ENCODE data around the gene KRT31. TPM values are rescaled to one million over a fixed set of nuclear protein-coding genes. Genes with fewer than 3 reads are reported as not detected.

The KRT31 gene
- polyA plus RNA-seq, 1 donor from 2014 or later: not detected

DNA sequence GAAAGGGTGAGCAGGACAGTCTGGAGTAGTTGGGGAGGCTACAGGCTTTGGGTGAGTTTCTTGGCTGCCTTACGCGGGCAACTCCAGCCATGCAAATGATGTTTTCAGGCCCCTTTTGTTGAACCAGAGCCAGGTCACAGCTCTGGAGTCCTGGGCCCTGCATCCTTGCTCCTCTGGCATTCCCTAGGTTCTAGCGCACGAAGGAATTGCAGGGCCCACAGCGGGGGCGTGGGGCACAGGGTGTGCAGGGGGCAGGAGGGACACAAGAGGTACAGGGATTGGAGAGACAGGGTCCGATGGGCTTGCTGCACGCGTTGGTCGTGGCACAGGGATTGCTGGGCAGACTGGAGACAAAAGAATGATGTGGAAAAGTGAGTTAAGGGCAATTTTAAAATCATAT, 3.6 kb downstream of the KRT31 start:
- H3K4me2 ChIP-seq (ENCODE audit: low read length): no peak overlapping the region
- no peaks in the 10 kb centered on the region for H3K9me3 ChIP-seq (ENCODE audit: low read length)
- H2AFZ ChIP-seq (ENCODE audit: low read depth, low read length): no peak overlapping the region
- H3K9ac ChIP-seq (ENCODE audit: low read length): no peak overlapping the region
- no peaks in the 10 kb centered on the region for H3K27me3 ChIP-seq (ENCODE audit: insufficient read depth, low read depth, low read length)
- no peak overlapping the region for H3K4me3 ChIP-seq (ENCODE audit: low read length)
- no peak overlapping the region for H3K27ac ChIP-seq (ENCODE audit: low read length)
- no peaks in the 10 kb centered on the region for H3F3A ChIP-seq (ENCODE audit: insufficient read depth, low read length, poor library complexity, severe bottlenecking)
- no peaks in the 10 kb centered on the region for H3K9me2 ChIP-seq (ENCODE audit: insufficient read depth, low read length)
- no peaks in the 10 kb centered on the region for H3K36me3 ChIP-seq (ENCODE audit: insufficient read depth, low read length)
- H3K79me2 ChIP-seq (replicated peaks; ENCODE audit: insufficient read depth, low read length): no peaks in the 10 kb centered on the region
- TF ChIP-seq, protein P1, sequence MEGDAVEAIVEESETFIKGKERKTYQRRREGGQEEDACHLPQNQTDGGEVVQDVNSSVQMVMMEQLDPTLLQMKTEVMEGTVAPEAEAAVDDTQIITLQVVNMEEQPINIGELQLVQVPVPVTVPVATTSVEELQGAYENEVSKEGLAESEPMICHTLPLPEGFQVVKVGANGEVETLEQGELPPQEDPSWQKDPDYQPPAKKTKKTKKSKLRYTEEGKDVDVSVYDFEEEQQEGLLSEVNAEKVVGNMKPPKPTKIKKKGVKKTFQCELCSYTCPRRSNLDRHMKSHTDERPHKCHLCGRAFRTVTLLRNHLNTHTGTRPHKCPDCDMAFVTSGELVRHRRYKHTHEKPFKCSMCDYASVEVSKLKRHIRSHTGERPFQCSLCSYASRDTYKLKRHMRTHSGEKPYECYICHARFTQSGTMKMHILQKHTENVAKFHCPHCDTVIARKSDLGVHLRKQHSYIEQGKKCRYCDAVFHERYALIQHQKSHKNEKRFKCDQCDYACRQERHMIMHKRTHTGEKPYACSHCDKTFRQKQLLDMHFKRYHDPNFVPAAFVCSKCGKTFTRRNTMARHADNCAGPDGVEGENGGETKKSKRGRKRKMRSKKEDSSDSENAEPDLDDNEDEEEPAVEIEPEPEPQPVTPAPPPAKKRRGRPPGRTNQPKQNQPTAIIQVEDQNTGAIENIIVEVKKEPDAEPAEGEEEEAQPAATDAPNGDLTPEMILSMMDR (IDR thresholded peaks at IDR 0.05; ENCODE audit: poor library complexity, severe bottlenecking): no peak
- TF ChIP-seq RAD21 (conservative IDR thresholded peaks at IDR 0.05) (no peak), TAF1 (IDR thresholded peaks at IDR 0.05; ENCODE audit: low read depth) (no peak), POLR2AphosphoS5 (IDR thresholded peaks at IDR 0.05) (no peak), SMC3 (conservative IDR thresholded peaks at IDR 0.05; ENCODE audit: poor library complexity) (no peak), EZH2 (IDR thresholded peaks at IDR 0.05; ENCODE audit: borderline replicate concordance, insufficient read depth, low read length, poor library complexity, severe bottlenecking) (no peak), EP300 (conservative IDR thresholded peaks at IDR 0.05; ENCODE audit: poor library complexity, severe bottlenecking) (no peak), MXI1 (conservative IDR thresholded peaks at IDR 0.05; ENCODE audit: poor library complexity, severe bottlenecking) (no peak)
- TF ChIP-seq, protein P2, sequence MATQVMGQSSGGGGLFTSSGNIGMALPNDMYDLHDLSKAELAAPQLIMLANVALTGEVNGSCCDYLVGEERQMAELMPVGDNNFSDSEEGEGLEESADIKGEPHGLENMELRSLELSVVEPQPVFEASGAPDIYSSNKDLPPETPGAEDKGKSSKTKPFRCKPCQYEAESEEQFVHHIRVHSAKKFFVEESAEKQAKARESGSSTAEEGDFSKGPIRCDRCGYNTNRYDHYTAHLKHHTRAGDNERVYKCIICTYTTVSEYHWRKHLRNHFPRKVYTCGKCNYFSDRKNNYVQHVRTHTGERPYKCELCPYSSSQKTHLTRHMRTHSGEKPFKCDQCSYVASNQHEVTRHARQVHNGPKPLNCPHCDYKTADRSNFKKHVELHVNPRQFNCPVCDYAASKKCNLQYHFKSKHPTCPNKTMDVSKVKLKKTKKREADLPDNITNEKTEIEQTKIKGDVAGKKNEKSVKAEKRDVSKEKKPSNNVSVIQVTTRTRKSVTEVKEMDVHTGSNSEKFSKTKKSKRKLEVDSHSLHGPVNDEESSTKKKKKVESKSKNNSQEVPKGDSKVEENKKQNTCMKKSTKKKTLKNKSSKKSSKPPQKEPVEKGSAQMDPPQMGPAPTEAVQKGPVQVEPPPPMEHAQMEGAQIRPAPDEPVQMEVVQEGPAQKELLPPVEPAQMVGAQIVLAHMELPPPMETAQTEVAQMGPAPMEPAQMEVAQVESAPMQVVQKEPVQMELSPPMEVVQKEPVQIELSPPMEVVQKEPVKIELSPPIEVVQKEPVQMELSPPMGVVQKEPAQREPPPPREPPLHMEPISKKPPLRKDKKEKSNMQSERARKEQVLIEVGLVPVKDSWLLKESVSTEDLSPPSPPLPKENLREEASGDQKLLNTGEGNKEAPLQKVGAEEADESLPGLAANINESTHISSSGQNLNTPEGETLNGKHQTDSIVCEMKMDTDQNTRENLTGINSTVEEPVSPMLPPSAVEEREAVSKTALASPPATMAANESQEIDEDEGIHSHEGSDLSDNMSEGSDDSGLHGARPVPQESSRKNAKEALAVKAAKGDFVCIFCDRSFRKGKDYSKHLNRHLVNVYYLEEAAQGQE (IDR thresholded peaks at IDR 0.05; ENCODE audit: borderline replicate concordance): no peak
- no peaks in the 10 kb centered on the region for H4K20me1 ChIP-seq (ENCODE audit: insufficient read depth)

DNA sequence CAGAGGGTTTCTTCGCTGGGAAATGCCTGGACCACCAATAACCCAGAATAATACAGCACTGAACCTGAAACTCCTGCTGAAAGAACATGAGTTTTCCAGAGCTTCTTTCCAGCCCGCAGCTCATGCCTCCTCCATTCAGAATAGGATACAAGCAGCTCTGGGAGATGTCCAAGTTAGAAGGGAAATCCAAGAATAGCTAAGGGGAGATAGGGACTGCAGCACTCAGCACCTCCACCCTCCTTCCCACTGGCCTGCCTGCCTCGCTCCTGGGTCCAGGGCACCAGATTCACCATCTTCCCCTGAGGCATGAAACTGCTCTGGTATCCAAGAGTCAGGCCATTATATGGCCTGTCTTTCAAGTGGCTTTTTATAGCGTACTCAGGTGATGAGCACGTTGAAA, 4.1 kb downstream of the KRT31 start:
- no peaks in the 10 kb centered on the region for H3K79me2 ChIP-seq (replicated peaks; ENCODE audit: insufficient read depth, low read length)
- H2AFZ ChIP-seq (ENCODE audit: low read depth, low read length): no peak overlapping the region
- H3F3A ChIP-seq (ENCODE audit: insufficient read depth, low read length, poor library complexity, severe bottlenecking): no peaks in the 10 kb centered on the region
- no peak overlapping the region for H3K4me3 ChIP-seq (ENCODE audit: low read length)
- H3K27ac ChIP-seq (ENCODE audit: low read length): no peak overlapping the region
- TF ChIP-seq TAF1 (IDR thresholded peaks at IDR 0.05; ENCODE audit: low read depth) (no peak), RAD21 (conservative IDR thresholded peaks at IDR 0.05) (no peak), POLR2AphosphoS5 (IDR thresholded peaks at IDR 0.05) (no peak), SMC3 (conservative IDR thresholded peaks at IDR 0.05; ENCODE audit: poor library complexity) (no peak), MXI1 (conservative IDR thresholded peaks at IDR 0.05; ENCODE audit: poor library complexity, severe bottlenecking) (no peak), EP300 (conservative IDR thresholded peaks at IDR 0.05; ENCODE audit: poor library complexity, severe bottlenecking) (no peak), EZH2 (IDR thresholded peaks at IDR 0.05; ENCODE audit: borderline replicate concordance, insufficient read depth, low read length, poor library complexity, severe bottlenecking) (no peak)
- TF ChIP-seq, protein P2 (IDR thresholded peaks at IDR 0.05; ENCODE audit: borderline replicate concordance): no peak
- TF ChIP-seq, protein P1 (IDR thresholded peaks at IDR 0.05; ENCODE audit: poor library complexity, severe bottlenecking): no peak
- no peaks in the 10 kb centered on the region for H3K27me3 ChIP-seq (ENCODE audit: insufficient read depth, low read depth, low read length)
- H3K36me3 ChIP-seq (ENCODE audit: insufficient read depth, low read length): no peaks in the 10 kb centered on the region
- H3K9ac ChIP-seq (ENCODE audit: low read length): no peak overlapping the region
- no peaks in the 10 kb centered on the region for H4K20me1 ChIP-seq (ENCODE audit: insufficient read depth)
- H3K9me2 ChIP-seq (ENCODE audit: insufficient read depth, low read length): no peaks in the 10 kb centered on the region
- H3K4me2 ChIP-seq (ENCODE audit: low read length): no peak overlapping the region
- no peaks in the 10 kb centered on the region for H3K9me3 ChIP-seq (ENCODE audit: low read length)

All from neural cell (in vitro differentiated cells).